Mesothelial cell of epicardium (in vitro differentiated cells): ENCODE data around the gene KRTAP9-4. TPM values are rescaled to one million over a fixed set of nuclear protein-coding genes. Genes with fewer than 3 reads are reported as not detected.

Source experiments
- DNase-seq, 2 experiments: peaks; one replicate each; pipeline ENCODE4 v3.0.0; 2021; ENCODE audit warnings: low spot score in 2 of 2; ENCODE audit not compliant: unreplicated experiment in 2 of 2
- H3K27ac Mint-ChIP-seq: 2 replicates; pipeline ENCODE4 v1.8.0; 2021; ENCODE audit warnings: mixed read lengths
- H3K27me3 Mint-ChIP-seq: 2 replicates; pipeline ENCODE4 v1.8.0; 2021; ENCODE audit warnings: low read depth, mixed read lengths
- H3K36me3 Mint-ChIP-seq: 2 replicates; pipeline ENCODE4 v1.8.0; 2021; ENCODE audit warnings: mixed read lengths
- H3K4me1 Mint-ChIP-seq: 2 replicates; pipeline ENCODE4 v1.8.0; 2021; ENCODE audit warnings: mixed read lengths
- H3K4me3 Mint-ChIP-seq: 2 replicates; pipeline ENCODE4 v1.8.0; 2021; ENCODE audit warnings: mild to moderate bottlenecking, moderate library complexity, mixed read lengths
- H3K9me3 Mint-ChIP-seq: 2 replicates; pipeline ENCODE4 v1.8.0; 2021; ENCODE audit warnings: mixed read lengths
- total RNA-seq: library from RNA; stranded (reverse); gene quantifications from 3 replicates; pipeline ENCODE4 v1.2.1, GENCODE V29; 2021
- TF ChIP-seq, protein P1 (sequence below): fragments of 200-600 bp; sonication (generic); IDR thresholded peaks from one replicate; pipeline ENCODE4 v1.5.0; 2021; ENCODE audit warnings: antibody characterized with exemption; ENCODE audit not compliant: unreplicated experiment

The KRTAP9-4 gene
- total RNA-seq, 1 donor from 2014 or later: not detected

DNA sequence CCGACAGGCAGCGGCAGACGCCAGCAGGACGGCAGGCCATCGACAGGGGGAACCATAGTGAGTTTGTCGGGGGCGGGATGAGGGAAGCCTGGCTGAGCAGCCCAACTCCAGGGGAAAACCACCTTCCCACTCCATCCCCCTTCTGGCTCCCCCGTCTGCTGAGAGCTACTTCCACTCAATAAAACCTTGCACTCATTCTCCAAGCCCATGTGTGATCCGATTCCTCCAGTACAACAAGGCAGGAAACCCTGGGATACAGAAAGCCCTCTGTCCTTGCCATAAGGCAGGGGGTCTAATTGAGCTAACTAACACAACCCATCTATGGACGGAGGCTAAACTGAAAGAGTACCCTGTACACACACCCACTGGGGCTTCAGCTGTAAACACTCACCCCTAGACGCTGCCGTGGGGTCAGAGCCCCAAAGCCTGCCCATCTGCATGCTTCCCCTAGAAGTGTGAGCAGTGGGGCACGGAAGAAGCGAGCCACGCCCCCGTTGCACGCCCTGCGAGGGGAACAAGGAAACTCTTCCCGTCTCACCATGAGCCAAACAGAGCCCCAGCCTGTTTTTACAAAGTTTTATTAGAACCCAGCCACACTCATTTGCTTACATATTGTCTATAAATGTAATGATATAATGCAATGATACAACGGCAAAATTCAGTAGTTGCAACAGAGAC, 49.1 kb downstream of the KRTAP9-4 start:
- DNase-seq: no peak
- Mint-ChIP-seq H3K4me1 (peaks cover 12% of the 10 kb centered on the region), H3K27ac (no peak overlapping the region), H3K4me3 (no peak overlapping the region), H3K9me3 (peaks cover 15% of the 10 kb centered on the region), H3K36me3 (peaks cover 6% of the 10 kb centered on the region), H3K27me3 (no peaks in the 10 kb centered on the region)
- TF ChIP-seq, protein P1, sequence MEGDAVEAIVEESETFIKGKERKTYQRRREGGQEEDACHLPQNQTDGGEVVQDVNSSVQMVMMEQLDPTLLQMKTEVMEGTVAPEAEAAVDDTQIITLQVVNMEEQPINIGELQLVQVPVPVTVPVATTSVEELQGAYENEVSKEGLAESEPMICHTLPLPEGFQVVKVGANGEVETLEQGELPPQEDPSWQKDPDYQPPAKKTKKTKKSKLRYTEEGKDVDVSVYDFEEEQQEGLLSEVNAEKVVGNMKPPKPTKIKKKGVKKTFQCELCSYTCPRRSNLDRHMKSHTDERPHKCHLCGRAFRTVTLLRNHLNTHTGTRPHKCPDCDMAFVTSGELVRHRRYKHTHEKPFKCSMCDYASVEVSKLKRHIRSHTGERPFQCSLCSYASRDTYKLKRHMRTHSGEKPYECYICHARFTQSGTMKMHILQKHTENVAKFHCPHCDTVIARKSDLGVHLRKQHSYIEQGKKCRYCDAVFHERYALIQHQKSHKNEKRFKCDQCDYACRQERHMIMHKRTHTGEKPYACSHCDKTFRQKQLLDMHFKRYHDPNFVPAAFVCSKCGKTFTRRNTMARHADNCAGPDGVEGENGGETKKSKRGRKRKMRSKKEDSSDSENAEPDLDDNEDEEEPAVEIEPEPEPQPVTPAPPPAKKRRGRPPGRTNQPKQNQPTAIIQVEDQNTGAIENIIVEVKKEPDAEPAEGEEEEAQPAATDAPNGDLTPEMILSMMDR: no peak

Other genes starting within 250 kb of the KRTAP9-4 start
- not detected in 3 replicates for gene KRTAP3-2, start 249.8 kb upstream of the KRTAP9-4 start, total RNA-seq
- 0.41 to 1.3 TPM (median 0.95 TPM) in 3 replicates for gene KRTAP3-1, start 240.6 kb upstream of the KRTAP9-4 start, total RNA-seq
- not detected in 3 replicates for gene KRTAP1-5, start 222.5 kb upstream of the KRTAP9-4 start, total RNA-seq
- gene KRTAP1-4, start 219.5 kb upstream of the KRTAP9-4 start, total RNA-seq: not detected in 3 replicates
- not detected in 3 replicates for gene KRTAP1-3, start 214.8 kb upstream of the KRTAP9-4 start, total RNA-seq
- gene KRTAP1-1, start 208.2 kb upstream of the KRTAP9-4 start, total RNA-seq: not detected in 3 replicates
- not detected in 3 replicates for gene KRTAP2-1, start 202.4 kb upstream of the KRTAP9-4 start, total RNA-seq
- gene KRTAP2-2, start 194.5 kb upstream of the KRTAP9-4 start, total RNA-seq: not detected in 3 replicates
- gene KRTAP2-3, start 189.6 kb upstream of the KRTAP9-4 start, total RNA-seq: 0.45 to 0.91 TPM (median 0.69 TPM) in 3 replicates
- not detected in 3 replicates for gene KRTAP2-4, start 183.8 kb upstream of the KRTAP9-4 start, total RNA-seq
- not detected in 3 replicates for gene KRTAP4-7, start 165.5 kb upstream of the KRTAP9-4 start, total RNA-seq
- not detected in 3 replicates for gene KRTAP4-8, start 151.5 kb upstream of the KRTAP9-4 start, total RNA-seq
- not detected in 3 replicates for gene KRTAP4-16, start 147.5 kb upstream of the KRTAP9-4 start, total RNA-seq
- gene KRTAP4-9, start 144.3 kb upstream of the KRTAP9-4 start, total RNA-seq: not detected in 3 replicates
- not detected in 3 replicates for gene KRTAP4-11, start 131.3 kb upstream of the KRTAP9-4 start, total RNA-seq
- not detected in 3 replicates for gene KRTAP4-12, start 125.5 kb upstream of the KRTAP9-4 start, total RNA-seq
- gene KRTAP4-6, start 109.1 kb upstream of the KRTAP9-4 start, total RNA-seq: not detected in 3 replicates
- not detected in 3 replicates for gene KRTAP4-5, start 99.9 kb upstream of the KRTAP9-4 start, total RNA-seq
- gene KRTAP4-4, start 88.9 kb upstream of the KRTAP9-4 start, total RNA-seq: not detected in 3 replicates
- gene KRTAP4-3, start 81.5 kb upstream of the KRTAP9-4 start, total RNA-seq: not detected in 3 replicates
- gene KRTAP4-2, start 71.5 kb upstream of the KRTAP9-4 start, total RNA-seq: not detected in 3 replicates
- gene KRTAP4-1, start 64.8 kb upstream of the KRTAP9-4 start, total RNA-seq: not detected in 3 replicates
- not detected in 3 replicates for gene KRTAP9-1, start 59.8 kb upstream of the KRTAP9-4 start, total RNA-seq
- not detected in 3 replicates for gene KRTAP9-2, start 23.0 kb upstream of the KRTAP9-4 start, total RNA-seq
- gene KRTAP9-3, start 17.2 kb upstream of the KRTAP9-4 start, total RNA-seq: not detected in 3 replicates
- gene KRTAP9-8, start 11.7 kb upstream of the KRTAP9-4 start, total RNA-seq: not detected in 3 replicates
- not detected in 3 replicates for gene KRTAP9-9, start 5.7 kb downstream of the KRTAP9-4 start, total RNA-seq
- not detected in 3 replicates for gene KRTAP9-6, start 15.7 kb downstream of the KRTAP9-4 start, total RNA-seq
- gene KRTAP9-7, start 26.0 kb downstream of the KRTAP9-4 start, total RNA-seq: not detected in 3 replicates
- not detected in 3 replicates for gene KRTAP29-1, start 53.2 kb downstream of the KRTAP9-4 start, total RNA-seq
- gene KRTAP16-1, start 59.6 kb downstream of the KRTAP9-4 start, total RNA-seq: not detected in 3 replicates
- not detected in 3 replicates for gene KRTAP17-1, start 66.0 kb downstream of the KRTAP9-4 start, total RNA-seq
- gene KRT33A, start 101.1 kb downstream of the KRTAP9-4 start, total RNA-seq: not detected in 3 replicates
- gene KRT33B, start 120.1 kb downstream of the KRTAP9-4 start, total RNA-seq: not detected in 3 replicates
- not detected in 3 replicates for gene KRT34, start 132.6 kb downstream of the KRTAP9-4 start, total RNA-seq
- gene KRT31, start 147.9 kb downstream of the KRTAP9-4 start, total RNA-seq: not detected in 3 replicates
- not detected in 3 replicates for gene KRT37, start 174.9 kb downstream of the KRTAP9-4 start, total RNA-seq
- not detected in 3 replicates for gene KRT38, start 191.3 kb downstream of the KRTAP9-4 start, total RNA-seq
- gene KRT32, start 217.7 kb downstream of the KRTAP9-4 start, total RNA-seq: not detected in 3 replicates
- not detected in 3 replicates for gene KRT35, start 231.5 kb downstream of the KRTAP9-4 start, total RNA-seq
- not detected in 3 replicates for gene KRT36, start 240.2 kb downstream of the KRTAP9-4 start, total RNA-seq